NCI-H446 (cell line): ENCODE results near the gene NUTM2G.
"Not testable (repeated sequence)": the region's sequence is repeated elsewhere in the genome, so short reads cannot be mapped to it uniquely, and the experiment has no call there.

Experiments used
- DNase-seq, 2 experiments: peaks; one replicate each; lab custom pipeline; 2025; lab: John Stamatoyannopoulos, UW

Gene NUTM2G, protein sequence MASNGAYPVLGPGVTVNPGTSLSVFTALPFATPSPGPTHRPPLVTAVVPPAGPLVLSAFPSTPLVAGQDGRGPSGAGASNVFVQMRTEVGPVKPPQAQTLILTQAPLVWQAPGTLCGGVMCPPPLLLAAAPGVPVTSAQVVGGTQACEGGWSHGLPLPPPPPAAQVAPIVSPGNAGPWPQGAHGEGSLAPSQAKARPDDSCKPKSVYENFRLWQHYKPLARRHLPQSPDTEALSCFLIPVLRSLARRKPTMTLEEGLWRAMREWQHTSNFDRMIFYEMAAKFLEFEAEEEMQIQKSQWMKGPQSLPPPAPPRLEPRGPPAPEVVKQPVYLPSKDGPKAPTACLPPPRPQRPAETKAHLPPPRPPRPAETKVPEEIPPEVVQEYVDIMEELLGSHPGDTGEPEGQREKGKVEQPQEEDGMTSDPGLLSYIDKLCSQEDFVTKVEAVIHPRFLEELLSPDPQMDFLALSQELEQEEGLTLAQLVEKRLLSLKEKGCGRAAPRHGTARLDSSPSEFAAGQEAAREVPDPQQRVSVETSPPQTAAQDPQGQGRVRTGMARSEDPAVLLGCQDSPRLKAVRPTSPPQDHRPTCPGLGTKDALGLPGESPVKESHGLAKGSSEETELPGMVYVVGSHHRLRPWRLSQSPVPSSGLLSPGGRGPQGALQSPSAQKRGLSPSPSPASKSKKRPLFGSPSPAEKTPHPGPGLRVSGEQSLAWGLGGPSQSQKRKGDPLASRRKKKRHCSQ

DNA sequence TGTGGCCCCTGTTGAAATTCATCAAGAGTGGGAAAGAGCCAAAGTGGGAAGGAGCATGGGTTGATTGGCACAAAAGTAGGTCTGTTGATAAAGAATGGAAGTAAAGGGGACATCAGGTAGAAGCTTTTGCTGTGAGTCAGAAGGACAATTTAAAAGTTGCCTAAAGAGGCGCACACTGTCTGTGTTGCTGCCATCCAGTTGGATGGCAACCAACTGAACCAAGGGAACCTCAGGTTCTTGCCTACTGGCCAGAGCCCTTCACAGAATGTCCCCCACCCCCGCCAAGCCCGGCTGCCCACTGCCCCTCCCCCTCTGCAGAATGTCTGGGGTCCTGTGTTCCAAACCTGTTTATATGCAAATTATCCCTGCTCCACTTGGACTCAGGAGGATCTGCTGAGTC lies at the start of gene NUTM2G:
Gene NUTM2G (plus strand): TSS at position 301 of the 400 bp plus-strand sequence. CDS start 182 bp downstream, outside the sequence.
- not testable (repeated sequence) for DNase-seq

DNA sequence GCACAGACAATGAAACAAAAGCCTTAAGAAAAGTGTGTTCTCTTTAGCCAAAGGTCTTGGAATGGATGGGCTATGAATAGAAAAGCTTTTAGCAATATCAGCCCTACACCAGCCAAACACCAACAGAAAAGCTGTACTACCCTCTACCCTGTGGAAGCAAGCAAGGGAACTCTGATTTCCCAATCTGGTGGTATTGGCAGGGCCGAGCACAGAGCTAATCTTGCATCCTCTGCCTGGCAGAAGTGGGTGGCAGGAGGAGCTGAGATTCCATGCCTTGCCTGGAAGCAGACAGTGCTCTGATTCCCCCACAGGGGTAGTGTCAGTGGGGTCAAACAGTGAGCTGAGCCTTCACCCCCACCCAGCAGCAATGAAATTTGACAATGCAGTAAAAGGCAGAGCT lies 44.7 kb upstream of the NUTM2G start:
- no peak for DNase-seq

DNA sequence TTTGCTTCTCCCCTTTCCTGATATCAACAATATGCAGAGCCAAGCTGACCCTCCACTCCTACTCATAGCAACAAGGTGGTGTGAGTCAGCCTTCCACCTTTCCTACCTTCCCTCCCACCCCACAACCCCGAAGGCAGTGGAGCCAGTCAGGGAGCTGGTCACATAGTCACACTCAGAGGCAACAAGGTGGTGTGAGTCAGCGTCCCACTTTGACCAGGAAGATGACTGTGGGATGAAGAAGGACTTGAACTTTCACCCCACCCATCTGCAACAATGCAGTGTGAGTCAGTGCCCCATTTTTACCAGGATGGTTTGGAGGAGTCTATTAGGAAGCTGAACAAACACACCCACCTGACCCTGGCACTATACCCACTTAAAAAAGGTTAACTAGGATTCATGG lies 44.2 kb upstream of the NUTM2G start:
- DNase-seq = no peak

DNA sequence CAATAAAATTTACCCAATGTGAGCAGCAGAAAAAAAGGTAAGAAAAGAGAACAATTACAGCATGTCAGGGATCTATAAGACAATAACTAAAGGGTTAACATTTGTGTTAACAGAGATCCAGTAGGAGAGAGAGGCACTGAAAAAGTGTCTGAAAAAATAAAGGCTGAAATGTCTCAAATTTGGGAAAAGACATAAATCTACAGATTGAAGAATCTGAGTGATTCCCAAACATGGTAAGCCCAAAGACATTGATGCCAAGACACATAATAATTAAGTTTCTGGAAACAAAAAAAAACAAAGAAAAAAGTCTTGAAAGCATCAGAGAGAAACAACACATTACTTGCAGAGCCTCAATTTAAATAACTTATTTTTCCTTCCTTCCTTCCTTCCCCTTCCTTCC lies 43.2 kb upstream of the NUTM2G start:
- DNase-seq = no peak

DNA sequence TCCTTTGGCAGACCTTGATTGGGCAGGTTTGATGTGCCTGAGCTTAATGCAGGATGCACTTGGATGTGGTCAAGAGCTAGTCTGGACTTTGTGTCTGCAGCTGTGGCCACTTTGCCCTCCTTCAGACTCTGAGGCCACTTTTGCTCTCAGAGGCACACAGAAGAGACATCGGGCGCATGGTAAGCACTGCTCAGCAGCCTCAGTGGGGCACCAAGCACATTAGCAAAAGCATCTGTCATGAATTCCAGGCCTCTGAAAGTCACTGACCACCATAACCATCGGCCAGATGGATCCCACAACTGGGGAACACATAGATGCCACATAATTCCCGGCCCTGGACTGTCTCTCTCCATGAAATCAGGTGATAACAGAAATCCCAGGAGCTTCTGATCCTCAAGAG lies 40.1 kb upstream of the NUTM2G start:
- no peak for DNase-seq

DNA sequence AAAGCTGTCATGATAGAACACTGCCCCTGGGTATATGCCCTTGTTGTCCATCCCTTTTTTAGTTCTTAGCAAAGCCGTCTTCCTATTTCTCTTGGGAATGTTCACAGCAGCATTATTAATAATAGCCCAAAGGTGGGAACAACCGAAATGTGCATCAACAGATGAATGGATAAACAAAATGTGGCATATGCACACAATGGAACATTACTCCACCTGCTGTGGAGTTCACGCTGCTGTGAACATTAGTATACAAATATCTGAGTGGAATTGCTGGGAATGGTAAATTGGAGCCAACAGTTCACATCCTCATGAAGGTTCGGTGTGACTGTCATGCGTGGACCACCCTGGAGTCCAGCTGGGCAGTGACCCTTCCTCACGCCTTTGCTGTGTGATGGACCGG lies 36.5 kb upstream of the NUTM2G start:
- DNase-seq = no peak

DNA sequence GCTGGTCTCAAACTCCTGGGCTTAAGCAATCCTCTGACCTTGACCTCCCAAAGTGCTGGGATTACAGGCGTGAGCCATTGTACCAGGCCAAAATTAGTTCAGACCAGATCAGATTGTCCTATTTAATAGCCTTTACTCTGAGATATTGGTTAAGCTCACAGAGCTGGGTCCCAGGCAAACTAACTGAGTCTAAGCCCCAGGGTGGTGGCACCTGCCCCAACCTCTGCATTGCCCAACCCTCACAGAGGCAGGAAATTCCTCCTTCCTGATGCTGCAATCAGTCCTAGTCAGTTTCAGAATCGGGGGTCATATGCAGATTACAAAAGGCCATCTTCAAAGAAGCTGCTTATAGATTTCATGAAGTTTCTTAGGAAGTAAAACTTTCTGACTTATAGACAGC lies 28.6 kb upstream of the NUTM2G start:
- DNase-seq = not testable (repeated sequence)

DNA sequence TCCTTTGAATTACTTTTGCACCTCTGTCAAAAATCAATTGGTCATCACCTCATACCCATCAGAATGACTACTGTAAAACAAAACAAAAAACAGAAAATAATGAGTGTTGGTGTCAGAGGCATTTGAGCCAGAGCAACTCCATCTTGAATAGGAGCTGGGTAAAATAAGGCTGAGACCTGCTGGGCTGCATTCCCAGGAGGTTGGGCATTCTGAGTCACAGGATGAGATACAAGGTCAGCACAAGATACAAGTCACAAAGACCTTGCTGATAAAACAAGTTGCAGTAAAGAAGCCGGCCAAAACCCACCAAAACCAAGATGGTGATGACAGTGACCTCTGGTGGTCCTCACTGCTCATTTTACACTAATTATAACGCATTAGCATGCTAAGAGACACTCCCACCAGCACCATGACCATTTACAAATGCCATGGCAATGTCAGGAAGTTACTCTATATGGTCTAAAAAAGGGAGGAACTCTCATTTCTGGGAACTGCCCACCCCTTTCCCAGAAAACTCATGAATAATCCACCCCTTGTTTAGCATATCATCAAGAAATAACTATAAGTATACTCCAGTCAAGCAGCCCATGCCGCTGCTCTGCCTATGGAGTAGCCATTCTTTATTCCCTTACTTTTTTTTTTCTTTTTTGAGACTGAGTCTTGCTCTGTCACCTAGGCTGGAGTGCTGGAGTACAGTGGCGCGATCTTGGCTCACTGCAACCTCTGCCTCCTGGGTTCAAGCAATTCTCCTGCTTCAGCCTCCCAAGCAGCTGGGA lies 23.5 kb upstream of the NUTM2G start:
- DNase-seq = not testable (repeated sequence)

DNA sequence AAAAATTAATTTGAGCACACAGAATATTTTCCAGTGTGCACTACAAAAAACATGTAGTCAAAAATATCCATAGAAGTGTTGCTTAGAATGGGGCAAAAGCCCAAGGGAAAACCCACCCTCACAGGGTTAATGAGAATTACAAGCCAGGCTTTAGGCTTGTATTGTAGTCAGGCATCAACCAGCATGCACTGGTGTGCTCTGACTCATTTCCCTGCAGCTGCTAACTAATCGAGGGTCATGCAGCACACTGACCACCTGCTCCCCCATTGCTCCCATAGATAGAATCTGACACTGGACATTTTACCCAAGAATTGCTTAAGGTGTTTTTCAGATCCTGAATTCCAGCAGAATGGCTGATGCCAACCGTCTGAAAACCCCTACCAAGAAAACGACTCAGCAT lies 20.2 kb upstream of the NUTM2G start:
- not testable (repeated sequence) for DNase-seq

DNA sequence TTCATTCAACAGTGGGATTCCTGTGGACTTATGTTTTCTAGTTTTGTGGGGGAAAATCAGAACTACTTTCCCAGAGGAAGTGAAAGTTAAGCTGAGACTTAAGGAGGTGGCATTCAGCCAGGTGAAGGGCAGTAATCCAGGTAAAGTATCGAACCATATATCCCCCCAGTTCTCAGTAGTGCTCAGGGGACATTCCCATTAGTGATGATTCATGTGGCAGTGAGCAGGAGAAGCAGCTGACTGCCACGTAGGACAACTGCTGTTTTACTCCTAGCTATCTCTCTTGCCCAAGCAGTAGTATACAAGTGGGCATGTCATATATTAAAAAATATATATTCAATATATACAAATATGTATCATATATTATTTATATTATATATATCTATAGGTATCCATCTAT lies 13.1 kb upstream of the NUTM2G start:
- DNase-seq = not testable (repeated sequence)

DNA sequence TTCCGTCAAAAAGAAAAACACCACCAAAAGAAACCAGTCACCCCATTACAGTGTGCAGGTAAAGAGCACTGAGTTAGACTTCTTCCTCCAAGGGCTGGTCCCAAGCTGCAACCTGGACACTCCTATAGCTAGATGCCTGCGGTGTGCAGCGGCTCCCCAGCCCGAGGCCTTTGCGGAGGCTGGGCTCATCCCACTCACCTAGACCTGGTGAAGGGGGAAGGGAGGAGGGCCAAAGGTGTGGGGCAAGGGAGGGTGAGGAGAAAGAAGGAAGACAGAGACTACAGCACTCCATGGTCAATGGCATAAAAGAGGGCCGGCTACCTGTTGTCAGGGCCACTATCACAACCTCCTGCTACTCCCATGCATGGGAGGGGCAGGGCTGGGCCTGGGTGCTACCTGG lies 12.1 kb upstream of the NUTM2G start:
- DNase-seq = not testable (repeated sequence)

DNA sequence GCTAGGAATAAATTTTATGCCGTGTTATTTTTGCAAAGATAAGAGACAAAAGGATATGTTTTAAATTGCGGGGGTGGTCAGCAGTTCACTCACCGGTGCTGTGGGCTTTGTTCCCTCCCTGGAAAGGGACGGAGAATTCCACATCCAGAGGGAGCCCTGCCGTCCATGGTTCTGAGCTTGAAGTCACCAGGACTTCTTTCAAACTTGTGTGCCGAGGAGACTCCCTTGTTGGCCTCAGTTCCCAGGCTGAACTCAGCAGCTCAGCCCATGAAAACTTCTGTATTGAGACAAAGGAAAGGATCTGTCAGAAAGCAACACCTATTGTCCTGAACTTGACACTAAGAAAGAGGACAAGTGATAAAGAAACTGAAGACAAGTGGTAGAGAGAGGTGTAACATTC lies 10.1 kb upstream of the NUTM2G start:
- not testable (repeated sequence) for DNase-seq

DNA sequence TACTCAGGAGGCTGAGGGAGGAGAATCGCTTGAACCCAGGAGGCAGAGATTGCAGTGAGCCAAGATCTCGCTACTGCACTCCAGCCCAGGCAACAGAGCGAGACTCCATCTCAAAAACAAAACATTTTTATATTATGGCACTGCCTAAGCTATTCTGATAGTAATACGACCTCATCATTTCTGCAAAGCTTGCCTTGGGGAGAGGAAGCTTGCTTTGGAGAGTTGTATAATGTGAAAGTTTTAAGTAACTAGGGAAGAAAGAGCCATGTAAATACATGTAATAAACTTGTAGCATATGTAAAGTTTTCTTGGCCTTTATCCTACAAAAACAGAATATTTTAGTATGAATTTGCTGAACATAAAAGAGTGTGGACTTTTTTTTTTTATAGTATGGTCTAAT lies 7.8 kb upstream of the NUTM2G start:
- not testable (repeated sequence) for DNase-seq

DNA sequence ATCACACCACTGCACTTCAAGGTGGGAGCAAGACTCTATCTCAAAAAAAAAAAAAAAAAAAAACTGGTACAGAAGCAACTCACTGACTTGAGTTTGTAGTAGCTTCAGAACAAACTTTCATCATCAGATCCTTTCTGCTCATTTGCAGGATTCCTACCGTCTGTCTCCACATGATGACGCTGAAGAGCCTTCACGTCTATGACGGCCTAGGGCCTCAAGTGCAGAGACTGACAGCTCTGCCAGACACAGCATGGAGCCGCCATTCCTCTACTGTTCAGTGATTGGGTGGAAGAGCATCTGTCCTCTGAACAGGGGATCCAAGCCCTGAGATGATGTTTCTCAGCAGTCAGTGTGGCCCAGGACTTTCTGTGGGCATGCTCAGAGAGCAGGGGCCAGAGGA lies 3.1 kb upstream of the NUTM2G start:
- DNase-seq = not testable (repeated sequence)

DNA sequence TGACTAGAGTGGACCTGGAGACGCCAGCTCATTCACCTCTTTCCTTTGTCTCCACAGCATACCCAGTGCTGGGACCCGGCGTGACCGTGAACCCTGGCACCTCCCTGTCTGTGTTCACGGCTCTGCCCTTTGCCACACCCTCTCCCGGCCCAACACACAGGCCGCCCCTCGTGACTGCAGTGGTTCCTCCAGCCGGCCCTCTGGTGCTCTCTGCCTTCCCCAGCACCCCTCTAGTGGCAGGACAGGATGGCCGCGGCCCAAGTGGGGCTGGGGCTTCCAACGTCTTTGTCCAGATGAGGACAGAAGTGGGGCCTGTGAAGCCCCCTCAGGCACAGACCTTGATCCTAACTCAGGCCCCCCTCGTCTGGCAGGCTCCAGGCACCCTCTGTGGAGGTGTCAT lies 3.0 kb downstream of the NUTM2G start:
- DNase-seq = not testable (repeated sequence)

DNA sequence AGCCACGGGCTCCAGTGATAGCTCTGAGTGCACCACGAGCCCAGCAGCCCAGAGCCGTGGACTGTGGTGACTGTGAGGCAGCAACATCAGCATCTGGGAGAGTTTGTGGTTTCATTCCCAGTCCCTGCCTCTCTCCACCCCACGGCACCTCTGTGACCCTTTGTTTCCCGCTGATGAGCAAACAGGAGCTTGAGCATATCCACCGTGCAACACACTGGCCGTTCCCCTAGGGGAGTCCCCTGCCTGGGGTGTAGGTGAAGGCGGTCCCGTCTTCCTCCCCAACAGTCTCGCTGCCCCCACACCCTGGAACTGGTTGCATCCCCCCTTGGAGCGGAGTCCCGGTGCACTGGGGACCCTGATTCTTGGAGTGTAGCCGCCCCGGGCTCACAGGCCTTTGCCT lies 5.5 kb downstream of the NUTM2G start:
- not testable (repeated sequence) for DNase-seq

DNA sequence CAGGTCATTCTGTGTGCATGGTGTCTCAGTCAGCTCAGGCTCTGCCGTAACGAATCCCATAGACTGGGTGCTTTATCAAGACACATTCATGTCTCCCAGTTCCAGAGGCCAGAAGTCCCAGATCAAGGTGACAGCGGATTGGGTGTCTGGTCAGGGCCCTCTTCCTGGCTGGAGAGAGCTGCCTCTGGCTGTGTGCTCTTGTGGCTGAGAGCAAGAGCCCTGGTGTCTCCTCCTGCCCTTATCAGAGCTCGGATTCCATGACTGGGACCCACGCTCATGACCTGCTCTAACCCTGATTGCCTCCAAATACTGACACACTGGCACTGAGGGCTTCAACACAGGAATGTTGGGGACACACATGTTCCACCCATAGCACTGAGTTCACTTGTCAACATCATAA lies 6.1 kb downstream of the NUTM2G start:
- DNase-seq = not testable (repeated sequence)

DNA sequence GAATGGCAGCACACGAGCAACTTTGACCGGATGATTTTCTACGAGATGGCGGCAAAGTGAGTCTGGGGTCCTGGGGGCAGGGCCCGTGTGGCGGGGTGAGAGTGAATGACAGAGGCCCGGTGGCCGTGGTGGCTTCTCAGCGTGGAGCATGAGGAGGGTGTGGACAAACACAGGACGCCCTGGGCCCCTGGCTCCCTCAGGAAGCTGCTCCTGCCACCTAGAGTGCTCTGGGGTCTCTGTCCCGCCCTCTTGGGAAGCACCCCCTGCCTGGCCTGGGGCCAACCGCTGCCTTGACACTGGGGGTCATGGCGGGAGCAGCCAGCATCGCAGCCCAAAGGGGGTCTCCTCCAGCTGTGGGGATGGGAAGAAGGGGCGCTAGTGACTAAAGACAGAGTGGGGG lies 6.8 kb downstream of the NUTM2G start:
- not testable (repeated sequence) for DNase-seq

DNA sequence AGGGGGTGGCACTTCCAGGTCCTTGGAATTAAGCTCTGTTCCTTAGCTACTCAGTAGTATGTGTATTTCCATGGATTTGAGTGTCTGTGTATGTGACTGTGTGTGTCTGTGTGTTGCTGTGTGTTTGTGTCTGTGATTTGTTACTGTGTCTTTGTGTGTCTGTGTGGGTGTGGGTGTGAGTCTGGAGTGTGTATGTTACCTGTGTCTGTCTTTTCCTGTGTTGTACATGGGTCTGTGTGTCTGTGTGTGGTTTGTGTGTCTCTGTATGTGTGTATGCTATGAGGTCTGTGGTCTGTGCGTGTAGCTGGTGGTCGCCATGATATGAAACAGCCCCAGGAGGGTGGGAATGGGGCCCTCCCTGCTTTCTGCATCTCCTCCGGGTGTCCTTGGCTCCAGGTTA lies 8.8 kb downstream of the NUTM2G start:
- DNase-seq = not testable (repeated sequence)

DNA sequence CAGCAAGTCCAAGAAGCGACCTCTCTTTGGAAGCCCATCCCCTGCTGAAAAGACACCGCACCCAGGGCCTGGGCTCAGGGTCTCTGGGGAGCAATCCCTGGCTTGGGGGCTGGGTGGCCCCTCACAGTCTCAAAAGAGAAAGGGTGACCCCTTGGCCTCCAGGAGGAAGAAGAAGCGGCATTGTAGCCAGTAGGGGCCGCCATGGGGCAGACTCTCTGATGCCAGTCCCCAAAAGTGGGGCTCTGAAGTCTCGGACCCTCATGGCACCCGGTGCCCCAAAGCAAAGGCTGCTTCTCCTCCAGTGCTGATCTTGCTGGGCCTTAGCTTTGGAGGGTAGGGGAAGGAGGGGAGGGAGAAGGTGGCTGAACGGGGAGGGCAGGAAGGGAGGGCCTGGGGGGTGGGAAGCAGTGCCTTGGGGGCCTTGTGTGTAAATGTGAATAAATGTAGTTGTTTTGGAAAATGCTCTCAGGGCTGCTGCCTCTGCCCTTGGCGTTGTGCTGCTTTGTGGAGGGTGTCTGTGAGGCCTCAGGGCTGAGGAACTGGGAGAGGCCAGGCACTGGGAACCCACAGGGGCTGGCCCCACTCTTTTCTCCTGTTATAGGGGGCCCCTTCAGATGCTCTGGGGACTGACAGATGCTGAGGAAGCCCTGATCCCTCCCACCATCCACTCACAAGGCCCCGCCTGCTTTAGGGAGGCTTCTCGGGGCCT lies 10.5 kb downstream of the NUTM2G start:
- DNase-seq = not testable (repeated sequence)

DNA sequence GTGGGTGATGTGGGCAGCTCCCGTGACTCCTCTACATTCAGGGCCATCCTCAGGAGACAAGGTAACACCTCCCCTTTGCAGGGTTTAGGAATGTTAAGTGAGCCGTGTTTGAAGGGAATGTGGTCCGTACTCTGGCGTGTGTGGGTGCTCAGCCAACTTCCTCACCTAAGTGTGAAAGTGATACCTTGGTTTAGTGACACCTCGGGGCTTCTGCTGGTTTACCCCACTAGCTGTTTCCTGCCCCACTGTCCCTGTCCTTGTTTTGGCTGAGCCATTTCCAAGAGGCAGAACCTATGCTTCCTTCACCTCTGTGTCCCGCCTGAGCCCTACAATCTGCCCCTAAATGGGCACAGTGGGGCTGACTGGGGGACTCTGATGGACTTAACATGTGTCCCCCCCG lies 12.3 kb downstream of the NUTM2G start:
- DNase-seq = not testable (repeated sequence)

DNA sequence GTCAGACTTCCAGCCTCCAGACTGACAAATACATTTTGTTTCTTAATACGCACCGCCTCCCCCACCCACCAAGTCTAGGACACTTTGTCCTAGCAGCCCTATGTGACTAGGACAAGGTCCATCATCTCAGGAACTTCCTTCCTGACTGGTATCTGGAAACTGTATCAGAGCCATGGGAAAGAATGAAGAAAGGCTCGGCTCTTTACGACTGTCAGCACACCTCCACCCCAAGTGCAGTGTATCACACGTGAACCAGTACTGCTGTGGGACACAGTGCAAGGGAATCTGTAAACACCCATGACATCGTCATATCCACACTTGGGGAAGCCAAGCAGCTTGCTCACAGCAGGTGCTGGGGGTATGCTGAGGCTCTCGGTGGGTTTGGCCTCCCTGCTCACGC lies 13.0 kb downstream of the NUTM2G start:
- not testable (repeated sequence) for DNase-seq
